Left cardiac atrium (tissue), 4 donors: ENCODE results near the gene CALB2. TPM values are rescaled to one million over a fixed set of nuclear protein-coding genes. Genes with fewer than 3 reads are reported as not detected.

Experiments used
- ATAC-seq, 2 donors: fragments of 200-7000 bp; cut with Tn5 transposase; one replicate each; pipeline ENCODE4 v1.9.1; 2020; ENCODE audit warnings: mild to moderate bottlenecking in 2 of 2, moderate library complexity in 2 of 2
- DNase-seq: peaks from one replicate; pipeline ENCODE4 v3.0.0-alpha.2; 2020
- intact Hi-C, 2 donors: fragments of 100-400 bp; cut with DNase I; formaldehyde crosslinking; loops; one replicate each; pipeline versions ENCODE4 v1.14.1 to v1.15.1; 2022 to 2023
- total RNA-seq, 2 donors: library from RNA; stranded (reverse); fragmentation: NEBNext Ultra II Directional; extraction: Animal tissue kit (Norgen Biotek cat#: 25700); gene quantifications; one replicate each; pipeline ENCODE4 v1.2.1, GENCODE V29; 2021
- donor health status: DM: no; HTN: yes; CAD: no.
- donor health status: DM: no; HTN: yes; CAD: no; lungs with severe emphysema.
- donor health status: DM: yes; HTN: yes; CAD: no.
- donor health status: Dilated cardiomyopathy.

CALB2 gene
- total RNA-seq, 2 donors from 2014 or later, result 25.9 to 30.8 TPM

DNA sequence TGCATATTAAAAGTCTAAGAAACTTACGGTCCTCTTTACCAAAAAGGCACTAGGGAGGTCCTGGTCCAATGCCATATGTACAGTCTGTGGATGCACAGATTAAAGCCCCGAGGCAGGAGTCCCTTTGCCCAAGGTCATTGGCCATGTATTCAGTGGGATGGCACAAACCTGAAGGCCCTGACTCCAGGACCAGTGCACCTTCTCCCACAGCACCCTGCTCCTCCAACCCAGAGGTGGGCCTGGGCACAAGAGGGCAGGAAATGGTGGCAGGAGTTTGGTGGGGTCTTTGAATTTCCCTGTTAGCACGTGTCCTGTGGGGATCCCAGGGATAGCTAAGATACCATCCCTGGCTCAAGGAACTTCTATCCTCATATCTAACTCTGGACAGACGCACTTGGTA is 54.8 kb downstream of the CALB2 start:
- ATAC-seq (no peak), DNase-seq (no peak)
- intact Hi-C loops, result loop anchor here (2.0 kb wide), 2 partner anchors 85 to 87 kb away; no protein-coding TSS in a partner anchor

DNA sequence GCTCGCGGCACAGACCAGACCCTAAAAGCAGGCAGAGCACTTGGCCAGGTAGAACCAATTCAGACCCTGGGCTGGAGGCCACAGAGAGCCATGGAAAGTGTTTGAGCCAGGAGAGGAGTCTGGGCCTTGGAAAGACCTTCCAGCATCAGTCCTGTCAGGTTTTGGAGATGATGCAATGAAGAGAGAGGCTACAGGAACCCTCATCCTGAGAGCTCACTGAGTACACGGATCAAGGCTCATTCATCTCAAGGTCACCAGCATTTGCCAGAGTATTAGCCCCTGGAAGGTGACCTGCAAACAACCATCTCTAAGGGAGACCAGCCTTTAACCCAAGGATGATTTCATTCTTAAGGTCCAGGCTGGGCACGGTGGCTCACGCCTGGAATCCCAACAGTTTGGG is 55.5 kb downstream of the CALB2 start:
- intact Hi-C loops, result no loop called here
- DNase-seq (no peak), ATAC-seq (no peak)

DNA sequence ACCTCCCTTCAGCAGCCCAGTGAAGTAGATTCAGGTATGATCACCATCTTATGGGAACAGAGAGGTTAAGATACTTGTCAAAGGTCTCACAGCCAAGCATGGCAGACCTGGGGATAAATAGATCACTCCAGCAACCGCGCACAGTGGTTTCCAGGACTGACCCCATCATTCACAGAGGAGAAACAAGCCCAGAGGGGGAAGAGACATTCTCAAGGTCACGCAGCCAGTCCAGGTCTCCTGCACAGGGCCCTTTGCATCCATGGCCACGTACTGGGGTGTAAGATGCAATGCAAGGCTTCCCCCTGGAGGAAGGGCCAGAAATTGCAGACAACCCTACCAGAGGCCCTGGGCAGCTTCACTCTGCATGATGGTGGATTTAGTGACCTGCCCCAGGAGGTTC is 63.4 kb downstream of the CALB2 start:
- intact Hi-C loops, result no loop called here
- no peak for DNase-seq
- ATAC-seq, result no peak

DNA sequence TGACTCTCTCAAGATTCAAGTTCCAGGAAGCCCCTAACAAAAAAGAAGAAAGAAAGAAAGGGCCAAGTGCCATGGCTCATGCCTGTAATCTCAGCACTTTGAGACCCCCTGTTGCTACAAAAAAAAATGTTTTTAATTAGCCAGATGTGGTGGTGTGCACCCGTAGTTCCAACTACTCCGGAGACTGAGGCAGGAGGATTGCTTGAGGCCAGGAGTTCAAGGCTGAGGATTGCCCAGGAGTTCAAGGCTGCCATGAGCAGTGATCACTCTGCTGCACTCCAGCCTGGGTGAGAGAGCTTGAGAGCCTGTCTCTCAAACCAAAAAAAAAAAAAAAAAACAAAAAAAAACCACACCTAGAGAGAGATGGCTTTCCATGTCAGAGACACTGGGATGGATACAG is 64.5 kb downstream of the CALB2 start:
- no peak for ATAC-seq
- DNase-seq, result no peak
- intact Hi-C loops, result no loop called here

DNA sequence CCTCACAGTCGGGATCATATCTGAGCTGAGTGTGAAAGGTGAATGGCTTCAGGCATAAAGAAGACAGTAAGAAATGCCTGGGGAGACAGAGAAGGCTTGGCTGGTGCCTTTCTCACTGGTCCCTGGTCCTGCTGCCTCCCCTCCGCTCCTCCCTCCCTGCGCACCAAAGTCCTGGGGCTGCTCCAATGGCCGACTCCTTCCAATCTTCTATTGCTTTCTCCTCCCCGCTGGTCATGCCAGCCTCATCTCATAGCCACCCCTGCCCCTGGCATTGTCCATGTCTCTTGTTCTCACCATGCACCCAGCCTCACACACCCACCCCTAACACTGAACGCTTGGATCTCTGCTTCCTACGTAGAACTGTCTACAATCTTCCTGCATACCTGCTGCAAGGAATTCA is 65.3 kb downstream of the CALB2 start:
- intact Hi-C loops, result no loop called here
- no peak for DNase-seq
- ATAC-seq, result no peak

DNA sequence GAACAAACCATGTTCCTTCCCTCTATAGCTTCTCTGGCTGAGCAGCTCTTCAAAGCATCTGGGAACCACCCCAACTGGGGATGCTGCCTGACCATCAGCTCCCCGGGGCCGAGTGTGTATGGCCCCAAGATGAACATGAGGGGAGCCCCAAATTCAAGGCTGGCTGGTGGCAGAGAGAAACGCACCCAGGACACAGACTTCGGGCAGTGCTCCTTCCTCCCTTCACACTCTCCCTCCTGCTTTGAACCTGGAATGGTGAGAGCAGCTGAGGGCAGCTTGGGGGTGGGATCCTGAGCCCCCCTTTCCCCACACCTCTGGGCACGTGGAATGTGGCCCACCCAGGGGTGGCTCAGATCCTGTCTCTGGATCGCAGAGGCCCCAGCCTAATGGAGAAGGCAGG is 66.1 kb downstream of the CALB2 start:
- ATAC-seq, result no peak
- intact Hi-C loops, result no loop called here
- no peak for DNase-seq

DNA sequence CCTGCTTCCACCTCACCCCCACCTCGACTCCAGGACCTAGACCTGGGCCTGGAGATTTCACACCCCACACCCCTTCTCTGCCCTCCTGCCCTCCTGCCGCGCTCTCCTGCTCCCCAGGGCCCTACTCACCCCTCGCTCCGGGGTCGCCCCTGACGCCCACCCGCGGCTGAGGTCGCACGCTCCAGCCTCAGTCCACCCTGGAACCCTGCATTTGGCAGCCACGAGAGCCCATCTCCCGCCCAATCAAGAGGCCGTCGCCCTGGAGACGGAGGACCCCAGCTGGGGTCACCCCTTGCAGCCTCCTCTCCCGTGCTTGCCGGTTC is 67.2 kb downstream of the CALB2 start:
- intact Hi-C loops, result no loop called here
- DNase-seq (no peak), ATAC-seq (no peak)

DNA sequence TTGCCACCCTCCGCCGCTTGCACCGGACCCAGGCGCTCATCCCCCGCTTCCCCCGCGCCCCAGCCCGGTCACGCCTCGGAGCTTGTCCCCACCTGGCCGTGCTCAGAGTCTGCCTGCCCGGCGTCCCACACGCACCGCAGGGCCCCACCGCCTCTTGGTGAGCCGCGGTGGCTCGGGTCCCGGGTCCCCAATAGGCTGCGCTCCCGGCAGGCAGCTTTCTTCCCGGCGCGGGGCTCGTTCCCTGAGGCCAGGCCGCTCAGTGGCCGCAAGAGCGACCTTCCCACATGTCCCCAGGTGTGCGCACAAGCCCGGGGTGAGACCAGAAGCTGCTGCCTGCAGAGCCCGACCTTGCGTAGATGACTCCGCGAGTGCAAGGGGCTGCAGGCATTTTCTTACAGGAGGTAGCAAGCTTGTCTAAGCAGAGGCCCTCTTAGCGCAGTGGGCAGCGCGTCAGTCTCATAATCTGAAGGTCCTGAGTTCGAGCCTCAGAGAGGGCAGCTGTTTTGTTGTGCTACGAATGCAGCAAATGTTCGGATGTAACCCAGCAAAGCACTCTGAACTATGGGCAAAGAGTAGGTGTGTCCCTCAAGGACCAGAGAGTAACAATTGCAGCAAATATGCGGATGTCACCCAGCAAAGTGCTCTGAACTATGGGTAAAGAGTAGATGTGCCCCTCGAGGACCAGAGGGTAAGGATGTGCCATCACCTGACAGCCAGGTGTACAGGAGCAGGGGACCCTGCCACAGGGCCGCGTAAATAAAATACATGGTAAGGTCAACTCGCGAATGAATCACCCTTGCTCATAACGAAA is 67.8 kb downstream of the CALB2 start:
- ATAC-seq (peak in 1 of 2 donors; percentile 71), DNase-seq (no peak)
- intact Hi-C loops, result no loop called here

DNA sequence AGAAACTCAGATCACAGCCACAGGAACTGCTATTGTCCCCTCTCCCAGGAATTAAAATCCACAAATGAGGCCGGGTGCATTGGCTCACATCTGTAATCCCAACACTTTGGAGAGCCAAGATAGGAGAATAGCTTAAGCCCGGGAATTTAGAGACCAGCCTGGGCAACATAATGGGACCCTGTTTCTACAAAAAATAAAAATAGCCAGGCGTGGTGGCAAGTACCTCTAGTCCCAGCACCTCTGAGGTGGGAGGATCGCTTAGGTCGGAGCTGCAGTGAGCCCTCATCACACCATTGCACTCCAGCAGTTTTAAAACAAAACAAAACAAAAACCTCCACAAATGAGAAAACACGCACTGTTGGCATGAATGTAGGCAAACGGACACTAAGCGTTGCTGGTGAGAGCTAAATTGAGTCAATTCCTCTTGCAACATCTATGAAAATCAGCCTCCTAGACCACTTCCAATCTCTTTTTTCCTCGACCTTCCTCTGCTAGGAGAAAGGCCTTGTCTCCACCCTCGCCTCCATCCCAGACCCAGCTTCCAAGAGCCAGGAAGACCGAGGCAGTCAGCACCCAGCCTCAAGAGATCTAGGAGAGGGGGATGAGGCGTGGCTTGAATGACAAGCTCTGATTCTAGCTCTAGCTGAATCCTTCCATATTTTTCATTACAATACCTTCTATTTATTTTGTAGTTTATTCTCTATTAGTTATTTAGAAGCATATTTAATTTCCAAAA is 68.5 kb downstream of the CALB2 start:
- DNase-seq (no peak), ATAC-seq (no peak)
- intact Hi-C loops, result no loop called here

DNA sequence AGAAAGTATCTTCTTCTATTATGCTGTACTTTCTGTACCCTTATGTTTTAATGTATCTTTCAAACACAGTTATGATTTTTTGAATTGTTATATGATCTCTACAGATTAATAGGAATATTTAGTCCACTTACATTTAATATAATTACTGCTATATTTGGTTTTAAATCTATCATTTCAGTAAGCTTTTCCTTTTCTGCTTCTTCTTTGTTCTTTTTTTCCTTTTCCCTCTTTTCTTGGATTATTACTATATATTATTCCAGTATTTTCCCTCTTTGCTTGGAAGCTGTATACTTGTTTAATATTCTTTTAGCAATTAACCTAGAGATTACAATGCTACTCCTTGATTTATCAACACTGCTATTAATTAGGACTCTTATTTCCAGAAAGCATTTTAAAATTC is 69.9 kb downstream of the CALB2 start:
- no peak for ATAC-seq
- intact Hi-C loops, result no loop called here

DNA sequence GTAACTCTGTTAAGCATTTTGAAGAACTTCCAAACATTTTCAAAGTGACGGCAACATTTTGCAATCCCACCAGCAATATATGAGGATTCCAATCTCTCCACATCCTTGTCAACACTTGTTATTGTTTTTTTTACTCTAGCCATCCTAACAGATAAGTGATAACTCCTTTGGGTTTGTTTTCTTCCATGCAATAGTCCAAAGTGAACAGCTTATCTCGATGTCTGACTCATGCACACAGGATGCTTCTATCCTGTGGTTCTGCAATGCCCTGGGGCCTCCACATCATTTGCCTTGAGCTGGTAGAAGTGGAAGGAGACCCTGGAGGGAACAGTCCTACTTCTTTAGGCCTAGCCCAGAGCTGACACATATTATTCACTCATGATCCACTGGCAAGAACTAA is 70.4 kb downstream of the CALB2 start:
- DNase-seq, result no peak
- intact Hi-C loops, result no loop called here
- ATAC-seq, result no peak

More for the DNA sequence above, 69.9 kb downstream of the CALB2 start:
- no peak for DNase-seq

DNA sequence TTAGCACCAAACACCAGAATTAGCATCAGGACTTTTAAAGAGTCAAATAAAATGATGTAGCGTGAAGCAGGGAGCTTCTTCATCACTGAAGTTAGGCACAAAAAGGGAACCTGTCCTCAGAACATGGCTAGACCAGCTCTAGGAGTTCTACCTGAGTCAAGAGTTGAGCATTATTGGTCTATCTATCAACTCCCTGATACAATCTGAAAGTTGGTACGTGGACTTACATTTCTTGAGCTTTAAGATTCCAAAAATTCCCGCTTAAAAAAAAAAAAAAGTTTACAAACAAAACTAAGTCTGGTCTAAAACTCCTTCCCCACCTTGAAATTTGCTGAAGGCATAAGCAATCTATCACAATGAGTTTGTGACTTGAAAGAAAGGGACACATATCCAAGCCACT is 71.1 kb downstream of the CALB2 start:
- intact Hi-C loops, result no loop called here
- ATAC-seq (no peak), DNase-seq (no peak)

DNA sequence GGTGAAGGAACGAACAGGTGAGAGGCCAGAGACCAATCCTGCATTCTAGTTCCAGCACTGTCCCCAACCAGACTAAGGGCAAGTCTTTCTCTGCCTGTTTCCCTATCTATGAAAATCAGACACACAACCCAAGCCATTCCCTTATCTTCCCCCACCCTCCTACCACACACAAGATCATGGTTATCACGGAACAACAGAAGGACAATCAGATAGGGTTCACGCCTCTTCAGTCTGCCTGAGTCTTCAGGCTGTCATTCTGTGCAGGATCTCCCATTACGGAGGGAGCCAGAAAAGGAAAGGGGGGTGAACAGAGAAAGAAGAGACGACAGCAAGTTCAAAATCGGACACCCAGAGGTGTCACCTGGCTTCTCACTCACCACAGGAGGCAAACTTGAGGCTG is 72.2 kb downstream of the CALB2 start:
- ATAC-seq (no peak), DNase-seq (no peak)
- intact Hi-C loops, result no loop called here

DNA sequence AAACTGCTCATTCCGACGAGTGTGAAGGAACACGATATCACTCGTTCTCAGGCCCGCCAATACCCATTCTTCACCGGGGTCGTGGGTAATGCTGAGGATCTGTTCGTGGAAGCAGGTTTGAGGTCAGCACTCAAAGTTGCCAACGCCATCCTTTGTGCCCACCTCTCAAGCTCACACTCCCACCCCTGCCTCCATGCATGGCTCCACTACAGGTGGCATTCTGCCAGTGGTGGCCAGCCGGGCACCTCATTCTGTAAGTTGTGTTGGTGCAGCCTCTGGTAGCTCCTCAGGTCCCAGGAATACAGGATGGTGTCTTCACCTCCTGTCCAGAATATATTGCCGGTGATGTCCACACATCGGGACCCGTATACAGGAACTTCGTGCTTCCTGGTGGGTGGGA is 72.7 kb downstream of the CALB2 start:
- DNase-seq (no peak), ATAC-seq (no peak)
- intact Hi-C loops, result no loop called here

DNA sequence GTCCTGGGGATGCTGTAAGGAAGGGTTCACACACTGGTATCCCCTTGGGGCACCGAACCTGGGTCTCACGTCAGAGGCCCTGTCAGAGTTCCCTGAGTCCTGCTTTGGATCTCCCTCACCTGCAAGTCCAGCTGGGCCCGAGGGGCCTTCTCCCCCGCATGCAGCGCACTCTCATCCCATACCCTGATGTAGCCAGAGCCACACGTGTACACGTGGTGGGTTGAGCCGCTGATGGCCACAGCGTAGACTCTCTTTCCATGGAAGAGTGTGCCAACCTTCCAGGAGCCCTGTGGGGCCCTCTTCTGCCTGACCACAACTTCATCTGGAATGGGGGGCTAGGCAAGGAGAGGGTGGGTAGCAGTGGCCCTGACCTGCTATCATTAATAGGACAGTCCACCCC is 73.5 kb downstream of the CALB2 start:
- ATAC-seq, result no peak
- no peak for DNase-seq
- intact Hi-C loops, result no loop called here

DNA sequence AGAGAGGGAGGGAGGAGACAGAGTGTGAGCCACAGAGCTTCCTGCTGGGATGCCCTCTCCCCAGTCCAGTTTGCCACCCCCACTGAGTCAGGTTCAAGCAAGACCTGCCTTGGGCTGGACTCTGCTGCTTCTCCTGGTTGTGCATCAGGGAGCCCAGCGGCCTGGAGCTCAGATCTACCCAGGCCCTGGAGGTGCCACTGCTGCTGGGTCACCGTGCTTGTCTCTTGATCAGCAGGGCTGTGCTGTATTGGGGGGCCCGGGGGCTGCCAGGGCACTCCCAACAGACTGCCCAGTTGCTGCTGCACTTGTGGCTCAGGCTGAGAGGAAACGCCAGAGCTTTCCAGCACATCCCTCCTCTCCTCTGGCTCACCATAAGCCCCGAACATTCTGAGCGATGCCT is 74.4 kb downstream of the CALB2 start:
- intact Hi-C loops, result no loop called here
- DNase-seq, result no peak

DNA sequence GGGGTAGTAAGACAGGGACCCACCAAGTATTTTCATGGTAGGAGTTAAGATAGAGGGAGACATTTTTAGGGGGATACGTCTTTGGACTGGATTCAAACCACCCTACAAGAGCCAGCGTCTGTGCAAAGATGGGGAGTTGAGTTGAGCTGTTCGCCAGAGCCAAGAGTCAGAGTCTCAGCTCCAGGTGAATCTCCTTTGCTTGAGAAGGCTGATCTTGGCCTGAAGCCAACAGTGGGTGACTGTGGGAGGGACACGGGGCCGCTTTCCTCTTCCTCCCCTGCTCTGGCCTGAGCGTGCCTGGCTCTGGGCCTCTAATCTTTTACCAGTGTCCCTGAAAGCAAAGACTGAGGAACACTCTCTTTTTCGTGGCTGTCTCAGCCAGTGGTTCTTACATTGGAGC is 78.0 kb downstream of the CALB2 start:
- no peak for DNase-seq
- ATAC-seq, result no peak
- intact Hi-C loops, result no loop called here

More for the DNA sequence above, 74.4 kb downstream of the CALB2 start:
- ATAC-seq, result no peak

DNA sequence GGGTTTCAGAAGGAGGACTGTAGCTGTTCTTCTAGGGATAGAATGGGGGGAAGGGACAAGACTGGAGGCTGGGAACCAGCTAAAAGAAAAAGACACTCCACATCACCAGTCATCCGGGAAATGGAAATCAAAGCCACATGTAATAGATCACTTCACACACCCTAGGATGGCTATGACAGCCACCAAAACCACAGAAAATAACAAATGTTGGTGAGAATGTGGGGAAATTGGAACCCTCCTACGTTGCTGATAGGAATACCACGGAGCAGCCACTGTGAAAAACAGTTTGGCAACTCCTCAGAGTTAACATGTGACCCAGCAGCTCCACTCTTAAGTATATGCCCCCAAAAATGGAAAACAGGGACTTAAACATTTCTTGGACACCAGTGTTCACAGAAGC is 81.0 kb downstream of the CALB2 start:
- intact Hi-C loops, result no loop called here
- ATAC-seq (no peak), DNase-seq (no peak)
